ENCODE results near the gene PPIG.

GRCh38 chr2:169658877-169659276, 74.7 kb downstream of the PPIG start:
- TF ChIP-seq REST (IDR thresholded peaks at IDR 0.05; ENCODE audit: unreplicated experiment) (no peak), POLR2AphosphoS5 (IDR thresholded peaks at IDR 0.05; ENCODE audit: low read depth) (no peak)

All from GM23338 (cell line).